H9 (cell line): Measurements from ENCODE around the gene TMEM17. TPM values are rescaled to one million over a fixed set of nuclear protein-coding genes. Genes with fewer than 3 reads are reported as not detected.

Experiments used
- DNase-seq: peaks from one replicate; pipeline ENCODE4 v3.0.0-alpha.2; 2017
- H2AFZ ChIP-seq: one replicate; pipeline ENCODE4 v1.6.1; 2013; ENCODE audit warnings: mild to moderate bottlenecking, low read length, control low read depth, moderate library complexity
- H2AK5ac ChIP-seq: 2 replicates; pipeline ENCODE4 v1.6.1; 2013; ENCODE audit warnings: low read length, control low read depth, mixed read lengths; ENCODE audit not compliant: insufficient read length
- H2BK120ac ChIP-seq: one replicate; pipeline ENCODE4 v1.6.1; 2013; ENCODE audit warnings: low read depth, mild to moderate bottlenecking, low read length, control low read depth, inconsistent platforms; ENCODE audit not compliant: poor library complexity, severe bottlenecking
- H2BK12ac ChIP-seq: 2 replicates; pipeline ENCODE4 v1.6.1; 2013; ENCODE audit warnings: low read length, control low read depth, mixed read lengths, low read depth; ENCODE audit not compliant: insufficient read length
- H2BK15ac ChIP-seq: 2 replicates; pipeline ENCODE4 v1.6.1; 2013; ENCODE audit warnings: low read depth, low read length, control low read depth
- H2BK20ac ChIP-seq: one replicate; pipeline ENCODE4 v1.6.1; 2013; ENCODE audit warnings: low read depth, mild to moderate bottlenecking, low read length, control low read depth, inconsistent platforms; ENCODE audit not compliant: poor library complexity, severe bottlenecking
- H2BK5ac ChIP-seq: 2 replicates; pipeline ENCODE4 v1.6.1; 2013; ENCODE audit warnings: low read length, control low read depth, mixed read lengths; ENCODE audit not compliant: insufficient read length
- H3K14ac ChIP-seq: 2 replicates; pipeline ENCODE4 v1.6.1; 2013; ENCODE audit warnings: low read length, control low read depth; ENCODE audit not compliant: insufficient read depth
- H3K18ac ChIP-seq: 2 replicates; pipeline ENCODE4 v1.6.1; 2013; ENCODE audit warnings: low read depth, mild to moderate bottlenecking, mixed read lengths, low read length, control low read depth; ENCODE audit not compliant: insufficient read length
- H3K23ac ChIP-seq: 2 replicates; pipeline ENCODE4 v1.6.1; 2013; ENCODE audit warnings: low read length, control low read depth, mixed read lengths, low read depth; ENCODE audit not compliant: insufficient read length
- H3K23me2 ChIP-seq: 2 replicates; pipeline ENCODE4 v1.6.1; 2013; ENCODE audit warnings: low read depth, mild to moderate bottlenecking, mixed read lengths, low read length, control low read depth; ENCODE audit not compliant: insufficient read length, poor library complexity, severe bottlenecking
- H3K27ac ChIP-seq: 2 replicates; pipeline ENCODE4 v1.5.1; 2013; ENCODE audit warnings: low read length, control low read depth, mixed read lengths, low read depth; ENCODE audit not compliant: insufficient read length
- H3K27me3 ChIP-seq: 2 replicates; pipeline ENCODE4 v1.6.1; 2013; ENCODE audit warnings: low read length, control low read depth, inconsistent platforms; ENCODE audit not compliant: insufficient read depth
- H3K4ac ChIP-seq: 2 replicates; pipeline ENCODE4 v1.6.1; 2013; ENCODE audit warnings: low read depth, mild to moderate bottlenecking, control low read depth, inconsistent platforms, low read length, moderate library complexity
- H3K4me1 ChIP-seq: 2 replicates; pipeline ENCODE4 v1.6.1; 2013; ENCODE audit warnings: low read length, control low read depth, inconsistent platforms; ENCODE audit not compliant: insufficient read depth
- H3K4me2 ChIP-seq: 2 replicates; pipeline ENCODE4 v1.6.1; 2013; ENCODE audit warnings: low read length, control low read depth, mixed read lengths; ENCODE audit not compliant: insufficient read length, insufficient read depth
- H3K56ac ChIP-seq: 2 replicates; pipeline ENCODE4 v1.6.1; 2013; ENCODE audit warnings: low read depth, mild to moderate bottlenecking, mixed read lengths, low read length, control low read depth; ENCODE audit not compliant: insufficient read length
- H3K79me1 ChIP-seq: 2 replicates; pipeline ENCODE4 v1.6.1; 2013; ENCODE audit warnings: low read depth, mild to moderate bottlenecking, moderate library complexity, low read length, control low read depth, inconsistent platforms; ENCODE audit not compliant: insufficient read depth, poor library complexity, severe bottlenecking
- H3K79me2 ChIP-seq: 2 replicates; pipeline ENCODE4 v1.6.1; 2013; ENCODE audit warnings: low read length, control low read depth, inconsistent platforms; ENCODE audit not compliant: insufficient read depth
- H3K9ac ChIP-seq: 2 replicates; pipeline ENCODE4 v1.6.1; 2013; ENCODE audit warnings: low read length, control low read depth, mixed read lengths; ENCODE audit not compliant: insufficient read length; ENCODE audit errors: extremely low read depth
- H3K9me3 ChIP-seq: one replicate; pipeline ENCODE4 v1.6.1; 2013; ENCODE audit warnings: low read depth, low read length, inconsistent platforms; ENCODE audit not compliant: control insufficient read depth
- H3T11ph ChIP-seq: one replicate; pipeline ENCODE4 v1.6.1; 2013; ENCODE audit warnings: mild to moderate bottlenecking, low read length, control low read depth, inconsistent platforms
- H4K20me1 ChIP-seq: one replicate; pipeline ENCODE4 v1.6.1; 2013; ENCODE audit not compliant: control insufficient read depth, insufficient read length, insufficient read depth
- H4K5ac ChIP-seq: 2 replicates; pipeline ENCODE4 v1.6.1; 2013; ENCODE audit warnings: low read depth, mild to moderate bottlenecking, mixed read lengths, low read length, control low read depth; ENCODE audit not compliant: insufficient read length
- H4K8ac ChIP-seq: replicated peaks from 2 replicates; pipeline ENCODE4 v1.6.1; 2013; ENCODE audit warnings: low read length, control low read depth, mixed read lengths, low read depth; ENCODE audit not compliant: insufficient read length
- H4K91ac ChIP-seq: 2 replicates; pipeline ENCODE4 v1.6.1; 2013; ENCODE audit warnings: low read depth, mild to moderate bottlenecking, moderate library complexity, mixed read lengths, low read length, control low read depth; ENCODE audit not compliant: insufficient read length
- H3K27ac Mint-ChIP-seq, 3 experiments: 2 replicates in 2 of 3; 3 replicates in 1 of 3; pipeline ENCODE4 v1.8.0; 2020 to 2021; ENCODE audit warnings: mixed read lengths in 3 of 3, mild to moderate bottlenecking in 1 of 3, moderate library complexity in 1 of 3
- H3K27me3 Mint-ChIP-seq: 2 replicates; pipeline ENCODE4 v1.8.0; 2021; ENCODE audit warnings: low read depth, mild to moderate bottlenecking, moderate library complexity, mixed read lengths
- H3K36me3 Mint-ChIP-seq, 3 experiments: 2 replicates in 2 of 3; 3 replicates in 1 of 3; pipeline ENCODE4 v1.8.0; 2020 to 2021; ENCODE audit warnings: low read depth in 3 of 3, mixed read lengths in 3 of 3; ENCODE audit not compliant: insufficient read depth in 1 of 3
- H3K4me1 Mint-ChIP-seq, 2 experiments: 2 replicates each; pipeline ENCODE4 v1.8.0; 2020; ENCODE audit warnings: mixed read lengths in 2 of 2
- H3K4me3 Mint-ChIP-seq, 2 experiments: 2 replicates in 1 of 2; 3 replicates in 1 of 2; pipeline ENCODE4 v1.8.0; 2020 to 2021; ENCODE audit warnings: mild to moderate bottlenecking in 2 of 2, mixed read lengths in 2 of 2, moderate library complexity in 1 of 2
- H3K9me3 Mint-ChIP-seq, 2 experiments: 2 replicates in 1 of 2; 3 replicates in 1 of 2; pipeline ENCODE4 v1.8.0; 2020; ENCODE audit warnings: mild to moderate bottlenecking in 2 of 2, mixed read lengths in 2 of 2, moderate library complexity in 1 of 2
- CTCF ChIP-seq: fragments of 200-600 bp; sonication (generic); conservative IDR thresholded peaks from 3 replicates; pipeline ENCODE4 v1.8.0; 2021; ENCODE audit warnings: antibody characterized with exemption, mild to moderate bottlenecking
- total RNA-seq: library from RNA; stranded (reverse); gene quantifications from 2 replicates; pipeline ENCODE4 v1.2.1, GENCODE V29; 2021

The TMEM17 gene
- total RNA-seq, 1 experiment from 2014 or later: 1.3 TPM

- no peaks in the 10 kb centered on the region for H3K9me3 ChIP-seq
- H3K27ac Mint-ChIP-seq: no peak overlapping the region
- H3K56ac ChIP-seq: no peak overlapping the region
- no peak overlapping the region for H3K23ac ChIP-seq
- H3K4ac ChIP-seq: no peak overlapping the region
- H2AFZ ChIP-seq: no peak overlapping the region
- no peak for DNase-seq
- H3K27me3 Mint-ChIP-seq: no peaks in the 10 kb centered on the region
- H4K5ac ChIP-seq: no peak overlapping the region
- no peak overlapping the region for H2BK15ac ChIP-seq
- H3K23me2 ChIP-seq: no peaks in the 10 kb centered on the region
- no peaks in the 10 kb centered on the region for H3K27me3 ChIP-seq
- H3T11ph ChIP-seq: no peak overlapping the region
- no peak overlapping the region for H2BK5ac ChIP-seq
- no peak overlapping the region for H2BK20ac ChIP-seq
- H3K79me2 ChIP-seq: no peaks in the 10 kb centered on the region
- no peaks in the 10 kb centered on the region for H4K20me1 ChIP-seq
- no peaks in the 10 kb centered on the region for H3K36me3 Mint-ChIP-seq
- no peaks in the 10 kb centered on the region for H3K79me1 ChIP-seq
- H4K8ac ChIP-seq: no peak overlapping the region
- H3K27ac ChIP-seq: no peak overlapping the region
- no peak overlapping the region for H2BK120ac ChIP-seq
- no peak for TF ChIP-seq CTCF
- H2BK12ac ChIP-seq: no peak overlapping the region
- no peak overlapping the region for H3K9ac ChIP-seq
- no peak overlapping the region for H3K4me2 ChIP-seq
- H3K4me1 Mint-ChIP-seq: peaks cover 7 to 13% of the 10 kb centered on the region in 2 experiments
- H3K18ac ChIP-seq: no peak overlapping the region
- H3K14ac ChIP-seq: no peak overlapping the region
- no peaks in the 10 kb centered on the region; the same call in 1 of the 2 replicates for H3K4me1 ChIP-seq
- no peak overlapping the region for H4K91ac ChIP-seq
- H2AK5ac ChIP-seq: no peak overlapping the region
- H3K9me3 Mint-ChIP-seq: no peaks in the 10 kb centered on the region
- no peak overlapping the region for H3K4me3 Mint-ChIP-seq
These were observed 7.3 kb downstream of the TMEM17 start for GRCh38 chr2:62498739-62499138.
